H1 (cell line): Measurements from ENCODE around the gene ETFB. TPM values are rescaled to one million over a fixed set of nuclear protein-coding genes. Genes with fewer than 3 reads are reported as not detected.

Experiments
- CTCF ChIA-PET: fragments of 300-600 bp; sonication (Branson Sonifier 250); formaldehyde crosslinking; loops from one replicate; lab custom pipeline; 2021; ENCODE audit not compliant: partially characterized antibody; lab: Charles Lee
- POLR2A ChIA-PET: fragments of 300-600 bp; sonication (Branson Sonifier 250); formaldehyde crosslinking; loops from one replicate; lab custom pipeline; 2021; ENCODE audit warnings: inconsistent platforms; ENCODE audit not compliant: partially characterized antibody; lab: Charles Lee
- DNase-seq, 2 experiments: peaks; one replicate each; pipeline versions ENCODE4 v3.0.0 to v3.0.0-alpha.2; 2010 to 2022; ENCODE audit warnings: low spot score in 2 of 2, low read depth in 1 of 2, mixed read lengths in 1 of 2
- FAIRE-seq: peaks from 2 replicates; lab custom pipeline; 2011; peaks lifted over from hg19 to GRCh38; lab: Jason Lieb, UNC
- H2AFZ ChIP-seq: 2 replicates; pipeline ENCODE4 v1.8.1; 2012; ENCODE audit warnings: low read length, inconsistent platforms
- H2AK5ac ChIP-seq: 2 replicates; pipeline ENCODE4 v1.6.1; 2013; ENCODE audit warnings: low read depth, low read length
- H2BK120ac ChIP-seq: replicated peaks from 2 replicates; pipeline ENCODE3; 2013; ENCODE audit warnings: low read depth, low read length, inconsistent platforms
- H2BK12ac ChIP-seq: 2 replicates; pipeline ENCODE4 v1.6.1; 2013; ENCODE audit warnings: low read depth, low read length
- H2BK15ac ChIP-seq: 2 replicates; pipeline ENCODE4 v1.6.1; 2013; ENCODE audit warnings: low read length
- H2BK20ac ChIP-seq: 2 replicates; pipeline ENCODE4 v1.6.1; 2013; ENCODE audit warnings: low read length
- H2BK5ac ChIP-seq: 2 replicates; pipeline ENCODE4 v1.6.1; 2013; ENCODE audit warnings: low read depth, low read length
- H3K14ac ChIP-seq: 2 replicates; pipeline ENCODE4 v1.6.1; 2013; ENCODE audit warnings: inconsistent platforms; ENCODE audit not compliant: insufficient read length
- H3K18ac ChIP-seq: 2 replicates; pipeline ENCODE4 v1.6.1; 2013; ENCODE audit warnings: low read length; ENCODE audit errors: extremely low read depth
- H3K23ac ChIP-seq: 2 replicates; pipeline ENCODE4 v1.6.1; 2013; ENCODE audit warnings: inconsistent platforms; ENCODE audit not compliant: insufficient read length
- H3K23me2 ChIP-seq: 2 replicates; pipeline ENCODE4 v1.6.1; 2013; ENCODE audit warnings: low read depth, low read length
- H3K27ac ChIP-seq: 2 replicates; pipeline ENCODE4 v1.6.1; 2011; ENCODE audit warnings: low read depth, low read length, inconsistent platforms
- H3K27me3 ChIP-seq, 4 experiments: replicated peaks in 1 of 4; 1 replicate in 1 of 4; 2 replicates in 3 of 4; pipeline versions ENCODE4 v1.6.1 to v1.8.1; 2011 to 2013; ENCODE audit warnings: low read length in 3 of 4, mild to moderate bottlenecking in 3 of 4, inconsistent platforms in 2 of 4, mixed read lengths in 2 of 4, moderate library complexity in 1 of 4; ENCODE audit not compliant: control insufficient read depth in 3 of 4, insufficient read depth in 3 of 4; ENCODE audit errors: extremely low read depth in 1 of 4
- H3K36me3 ChIP-seq, 4 experiments: 2 replicates each; pipeline versions ENCODE4 v1.6.1 to v1.8.1; 2011 to 2013; ENCODE audit warnings: mild to moderate bottlenecking in 4 of 4, low read length in 3 of 4, moderate library complexity in 2 of 4, control low read depth in 1 of 4, inconsistent platforms in 1 of 4; ENCODE audit not compliant: insufficient read depth in 4 of 4, control insufficient read depth in 2 of 4
- H3K4ac ChIP-seq: replicated peaks from 2 replicates; pipeline ENCODE3; 2013; ENCODE audit warnings: low read length, low read depth, mixed read lengths, inconsistent platforms; ENCODE audit not compliant: insufficient read length
- H3K4me1 ChIP-seq, 4 experiments: replicated peaks in 1 of 4; 1 replicate in 1 of 4; 2 replicates in 3 of 4; pipeline versions ENCODE4 v1.6.1 to v1.8.1; 2011 to 2013; ENCODE audit warnings: low read length in 3 of 4, inconsistent platforms in 2 of 4, mixed read lengths in 1 of 4; ENCODE audit not compliant: insufficient read depth in 4 of 4, control insufficient read depth in 3 of 4
- H3K4me2 ChIP-seq, 2 experiments: 2 replicates each; pipeline versions ENCODE4 v1.6.1 to v1.8.1; 2011 to 2013; ENCODE audit warnings: low read depth in 2 of 2, low read length in 2 of 2, control low read depth in 1 of 2, inconsistent platforms in 1 of 2, mild to moderate bottlenecking in 1 of 2; ENCODE audit not compliant: insufficient read depth in 1 of 2
- H3K4me3 ChIP-seq, 4 experiments: fragments of 200-600, 300-600 bp in 1 of 4; sonication (generic), shearing (Covaris generic), sonication (Bioruptor Twin) in 1 of 4; 2 replicates each; pipeline versions ENCODE4 v1.5.1 to v1.8.1; 2011 to 2016; ENCODE audit warnings: low read length in 4 of 4, low read depth in 3 of 4, control low read depth in 2 of 4, inconsistent platforms in 2 of 4, mild to moderate bottlenecking in 2 of 4, mixed read lengths in 1 of 4, moderate library complexity in 1 of 4; ENCODE audit not compliant: insufficient read depth in 2 of 4; ENCODE audit errors: extremely low read depth in 1 of 4
- H3K56ac ChIP-seq: replicated peaks from 2 replicates; pipeline ENCODE3; 2013; ENCODE audit warnings: low read depth, mild to moderate bottlenecking, mixed read lengths, low read length, inconsistent platforms; ENCODE audit not compliant: insufficient read length
- H3K79me1 ChIP-seq: 2 replicates; pipeline ENCODE4 v1.6.1; 2013; ENCODE audit warnings: low read depth, low read length, control low read depth
- H3K79me2 ChIP-seq, 2 experiments: 2 replicates each; pipeline versions ENCODE4 v1.6.1 to v1.8.1; 2012 to 2013; ENCODE audit warnings: low read length in 2 of 2, mild to moderate bottlenecking in 2 of 2, inconsistent platforms in 1 of 2; ENCODE audit not compliant: insufficient read depth in 2 of 2, control insufficient read depth in 1 of 2
- H3K9ac ChIP-seq, 4 experiments: replicated peaks in 1 of 4; 1 replicate in 1 of 4; 2 replicates in 3 of 4; pipeline versions ENCODE4 v1.6.1 to v1.8.1; 2011 to 2013; ENCODE audit warnings: low read depth in 3 of 4, low read length in 3 of 4, control low read depth in 2 of 4, mild to moderate bottlenecking in 2 of 4, moderate library complexity in 2 of 4, inconsistent platforms in 1 of 4; ENCODE audit errors: extremely low read depth in 1 of 4
- H3K9me3 ChIP-seq, 2 experiments: 2 replicates each; pipeline versions ENCODE4 v1.6.1 to v1.8.1; 2012 to 2013; ENCODE audit warnings: mild to moderate bottlenecking in 2 of 2, moderate library complexity in 2 of 2, control low read depth in 1 of 2, inconsistent platforms in 1 of 2, low read depth in 1 of 2, low read length in 1 of 2, mixed read lengths in 1 of 2; ENCODE audit not compliant: insufficient read depth in 2 of 2
- H4K20me1 ChIP-seq, 2 experiments: replicated peaks in 1 of 2; 2 replicates each; pipeline versions ENCODE3 to v1.8.1; 2011 to 2013; ENCODE audit warnings: inconsistent platforms in 2 of 2, low read length in 2 of 2, mild to moderate bottlenecking in 1 of 2; ENCODE audit not compliant: insufficient read depth in 2 of 2, control insufficient read depth in 1 of 2
- H4K5ac ChIP-seq: 2 replicates; pipeline ENCODE4 v1.6.1; 2013; ENCODE audit warnings: low read length, low read depth, mixed read lengths, inconsistent platforms; ENCODE audit not compliant: insufficient read length
- H4K8ac ChIP-seq: 2 replicates; pipeline ENCODE4 v1.8.0; 2013; ENCODE audit warnings: mild to moderate bottlenecking, moderate library complexity, low read length, inconsistent platforms; ENCODE audit not compliant: insufficient read depth; ENCODE audit errors: extremely low read depth
- H4K91ac ChIP-seq: replicated peaks from 2 replicates; pipeline ENCODE3; 2013; ENCODE audit warnings: low read length, mixed read lengths, inconsistent platforms; ENCODE audit not compliant: insufficient read length
- FOSL1 ChIP-seq: IDR thresholded peaks from 2 replicates; pipeline ENCODE4 v1.6.1; 2011; ENCODE audit warnings: mild to moderate bottlenecking, low read depth, low read length, moderate library complexity; ENCODE audit not compliant: insufficient read depth
- RAD21 ChIP-seq, 2 experiments: IDR thresholded peaks in 1 of 2; conservative IDR thresholded peaks in 1 of 2; 2 replicates each; pipeline ENCODE4 v1.6.1; 2011; ENCODE audit warnings: low read depth in 2 of 2, low read length in 2 of 2, improper control_type of control experiment in 1 of 2, inconsistent platforms in 1 of 2, mild to moderate bottlenecking in 1 of 2, moderate library complexity in 1 of 2
- WGBS, 2 experiments: shearing (Covaris generic) in 1 of 2; methylation state at CpG; one replicate each; pipeline versions ENCODE4 v1.1.6 to v1.1.7; 2013 to 2015; ENCODE audit warnings: low lambda C conversion rate in 2 of 2, mixed read lengths in 2 of 2, inconsistent platforms in 1 of 2, low coverage in 1 of 2, missing lambda C conversion rate in 1 of 2; ENCODE audit not compliant: insufficient replicate concordance in 2 of 2, insufficient coverage in 1 of 2, insufficient read length in 1 of 2; ENCODE audit errors: extremely low coverage in 1 of 2, missing lambda C conversion rate in 1 of 2; 5-methylcytosine and 5-hydroxymethylcytosine counted together
- polyA plus RNA-seq, 7 experiments: library from polyadenylated mRNA; depleted of rRNA in 3 of 7; stranded (reverse) in 5 of 7; unstranded in 2 of 7; fragments of >200 nt in 5 of 7; fragments of 200-250 nt in 2 of 7; gene quantifications; 1 replicate in 5 of 7; 2 replicates in 1 of 7; 4 replicates in 1 of 7; pipeline versions ENCODE4 v1.2.1 to v1.2.3, GENCODE V29; 2011 to 2013; ENCODE audit warnings: missing spikeins in 2 of 7, mixed read lengths in 2 of 7
- total RNA-seq: library from RNA; stranded (reverse); fragmentation: NEBNext Ultra II Directional; extraction: Animal tissue kit (Norgen Biotek cat#: 25700); gene quantifications from 2 replicates; pipeline ENCODE4 v1.2.1, GENCODE V29; 2021

Gene ETFB
- total and polyA plus RNA-seq, 2 of the 8 experiments (the other 6 are each of a cell fraction or from before 2014, with no cell fraction given), result 40.0 to 66.5 TPM

- WGBS, 2 experiments, result 86% methylated on average over 17 of the region's 19 CpGs; no CpG with 5 or more reads in 1 of the 2 experiments
- Histone ChIP-seq H3K4me3 (peak overlapping the region in 3 of 4 experiments; percentile 56 to 72 (median 70); a peak in 4 of 8 replicates), H4K91ac (no peak overlapping the region), H2BK5ac (no peak overlapping the region), H2BK15ac (0 out of 2 replicates have a peak overlapping the region, but pooled peaks have one; percentile 61), H2AFZ (no peak overlapping the region), H4K5ac (no peak overlapping the region), H3K4ac (no peak overlapping the region), H3K9me3 (no peaks in the 10 kb centered on the region; a peak in 1 of 4 replicates), H4K8ac (peak overlapping the region; percentile 12; the same call in 1 of the 2 replicates), H3K14ac (no peak overlapping the region), H3K27ac (no peak overlapping the region), H3K18ac (peak overlapping the region; percentile 78; the same call in 1 of the 2 replicates), H3K9ac (peak overlapping the region in 1 of 4 experiments; percentile 34; a peak in 2 of 7 replicates), H2BK20ac (no peak overlapping the region), H2BK120ac (no peak overlapping the region), H3K56ac (no peak overlapping the region), H4K20me1 (no peaks in the 10 kb centered on the region), H2AK5ac (no peak overlapping the region; the same call in 1 of the 2 replicates), H3K4me2 (peak overlapping the region; percentile 65 to 83; a peak in 3 of 4 replicates), H3K4me1 (peaks cover 0 to 20% (median 15%) of the 10 kb centered on the region in 4 experiments; a peak in 6 of 7 replicates), H3K36me3 (peaks cover 0 to 4% (median 0%) of the 10 kb centered on the region in 4 experiments; a peak in 1 of 8 replicates), H3K23me2 (peaks cover 13% of the 10 kb centered on the region), H3K23ac (no peak overlapping the region), H3K79me1 (no peaks in the 10 kb centered on the region), H2BK12ac (no peak overlapping the region), H3K27me3 (peaks cover 0 to 18% (median 11%) of the 10 kb centered on the region in 4 experiments; a peak in 5 of 7 replicates), H3K79me2 (no peaks in the 10 kb centered on the region)
- DNase-seq (no peak), FAIRE-seq (no peak)
- POLR2A ChIA-PET, result interaction anchor here (0.6 to 3.9 kb wide), 4 partner anchors 10 to 53 kb away, joined by 3 to 19 read pairs (median 4); partner anchors contain the start of gene CLDND2
- TF ChIP-seq RAD21 (IDR thresholded peaks at IDR 0.05 in 1 of 2, conservative IDR thresholded peaks at IDR 0.05 in 1 of 2; ENCODE audit: low read depth in 2 of 2, low read length in 2 of 2) (peak in 1 of 2 experiments; percentile 8; a peak in 1 of 4 replicates), FOSL1 (no peak)
- CTCF ChIA-PET, result interaction anchor here (0.7 to 4.9 kb wide), 17 partner anchors 9 to 100 kb away, joined by 3 to 42 read pairs (median 3); partner anchors contain the start of gene LIM2
These were observed 28.2 kb downstream of the ETFB start for GRCh38 chr19:51337861-51338562.
